KMS-11 (cell line): Measurements from ENCODE around the gene EIF2B5.
A peak's percentile ranks its signal among the peaks of the same experiment; 100 is the strongest.
"Not testable (repeated sequence)": the region's sequence is repeated elsewhere in the genome, so short reads cannot be mapped to it uniquely, and the experiment has no call there.

Experiments
- H2AFZ ChIP-seq: fragments of 200-600 bp; sonication (generic); 2 replicates; pipeline ENCODE4 v1.6.1; 2016; ENCODE audit warnings: antibody characterized with exemption, mixed run types, low read depth
- H3K27ac ChIP-seq: fragments of 200-600 bp; sonication (generic); 2 replicates; pipeline ENCODE4 v1.6.1; 2016; ENCODE audit warnings: mild to moderate bottlenecking, mixed run types
- H3K27me3 ChIP-seq: fragments of 200-600 bp; sonication (generic); 2 replicates; pipeline ENCODE4 v1.6.1; 2017; ENCODE audit warnings: mild to moderate bottlenecking, low read depth, mixed run types, moderate library complexity; ENCODE audit not compliant: insufficient read depth
- H3K36me3 ChIP-seq: fragments of 200-600 bp; sonication (generic); 2 replicates; pipeline ENCODE4 v1.6.1; 2017; ENCODE audit warnings: mild to moderate bottlenecking, mixed run types; ENCODE audit not compliant: insufficient read depth
- H3K4me1 ChIP-seq: fragments of 200-600 bp; sonication (generic); 2 replicates; pipeline ENCODE4 v1.6.1; 2016; ENCODE audit warnings: mild to moderate bottlenecking, low read depth, mixed run types; ENCODE audit not compliant: poor library complexity, severe bottlenecking
- H3K4me2 ChIP-seq: fragments of 200-600 bp; sonication (generic); 2 replicates; pipeline ENCODE4 v1.7.0; 2016; ENCODE audit warnings: mild to moderate bottlenecking, mixed run types
- H3K4me3 ChIP-seq: fragments of 200-600 bp; sonication (generic); IDR thresholded peaks from 2 replicates; pipeline ENCODE4 v1.6.1; 2017; ENCODE audit warnings: low read depth, low read length, mixed read lengths; ENCODE audit not compliant: insufficient read depth
- H3K79me2 ChIP-seq: fragments of 200-600 bp; sonication (generic); 2 replicates; pipeline ENCODE4 v1.6.1; 2016; ENCODE audit warnings: low read depth, mixed run types; ENCODE audit not compliant: insufficient read depth
- H3K9ac ChIP-seq: fragments of 200-600 bp; sonication (generic); 2 replicates; pipeline ENCODE4 v1.6.1; 2016; ENCODE audit warnings: mild to moderate bottlenecking, mixed run types
- H4K20me1 ChIP-seq: fragments of 200-600 bp; sonication (generic); 2 replicates; pipeline ENCODE4 v1.6.1; 2016; ENCODE audit warnings: mild to moderate bottlenecking, mixed run types; ENCODE audit not compliant: insufficient read depth
- TF ChIP-seq, protein P1 (sequence below): fragments of 200-600 bp; sonication (generic); conservative IDR thresholded peaks from 2 replicates; pipeline ENCODE4 v1.6.1; 2017; ENCODE audit warnings: low read depth, mild to moderate bottlenecking, antibody characterized with exemption, low read length, moderate library complexity, mixed read lengths

The EIF2B5 gene

DNA sequence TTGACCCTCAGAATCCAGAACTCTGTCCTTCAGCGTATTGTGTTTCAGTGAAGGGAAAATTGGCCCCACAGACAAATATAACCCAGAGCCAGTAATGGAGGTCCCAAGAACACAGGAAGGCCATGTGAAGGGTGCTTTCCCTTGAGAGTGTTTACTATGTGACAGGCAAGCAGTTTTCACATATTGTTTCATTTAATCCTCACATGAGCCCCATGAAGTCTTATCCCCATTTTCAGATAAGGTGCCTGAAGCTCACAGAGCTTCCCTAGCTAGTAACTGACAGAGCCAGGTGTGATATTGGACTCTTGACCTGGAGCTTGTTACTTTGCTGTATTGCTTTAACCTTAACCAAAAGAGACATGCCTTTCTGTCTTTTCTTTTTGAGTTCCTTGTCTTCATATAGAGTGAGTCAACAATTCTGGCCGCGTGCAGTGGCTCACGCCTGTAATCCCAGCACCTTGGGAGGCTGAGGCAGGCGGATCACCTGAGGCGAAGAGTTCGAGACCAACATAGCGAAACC is 10.7 kb downstream of the EIF2B5 start:
- H3K9ac ChIP-seq = no peak overlapping the region
- no peaks in the 10 kb centered on the region for H4K20me1 ChIP-seq
- H3K27me3 ChIP-seq = no peaks in the 10 kb centered on the region
- no peaks in the 10 kb centered on the region for H3K4me1 ChIP-seq
- 0 out of 2 replicates have a peak, but pooled peaks cover 7% of the 10 kb centered on the region for H3K79me2 ChIP-seq
- H3K27ac ChIP-seq = no peak overlapping the region
- peaks cover 14% of the 10 kb centered on the region; the same call in 1 of the 2 replicates for H3K36me3 ChIP-seq
- no peak overlapping the region for H3K4me2 ChIP-seq
- no peak overlapping the region for H3K4me3 ChIP-seq
- TF ChIP-seq, protein P1, sequence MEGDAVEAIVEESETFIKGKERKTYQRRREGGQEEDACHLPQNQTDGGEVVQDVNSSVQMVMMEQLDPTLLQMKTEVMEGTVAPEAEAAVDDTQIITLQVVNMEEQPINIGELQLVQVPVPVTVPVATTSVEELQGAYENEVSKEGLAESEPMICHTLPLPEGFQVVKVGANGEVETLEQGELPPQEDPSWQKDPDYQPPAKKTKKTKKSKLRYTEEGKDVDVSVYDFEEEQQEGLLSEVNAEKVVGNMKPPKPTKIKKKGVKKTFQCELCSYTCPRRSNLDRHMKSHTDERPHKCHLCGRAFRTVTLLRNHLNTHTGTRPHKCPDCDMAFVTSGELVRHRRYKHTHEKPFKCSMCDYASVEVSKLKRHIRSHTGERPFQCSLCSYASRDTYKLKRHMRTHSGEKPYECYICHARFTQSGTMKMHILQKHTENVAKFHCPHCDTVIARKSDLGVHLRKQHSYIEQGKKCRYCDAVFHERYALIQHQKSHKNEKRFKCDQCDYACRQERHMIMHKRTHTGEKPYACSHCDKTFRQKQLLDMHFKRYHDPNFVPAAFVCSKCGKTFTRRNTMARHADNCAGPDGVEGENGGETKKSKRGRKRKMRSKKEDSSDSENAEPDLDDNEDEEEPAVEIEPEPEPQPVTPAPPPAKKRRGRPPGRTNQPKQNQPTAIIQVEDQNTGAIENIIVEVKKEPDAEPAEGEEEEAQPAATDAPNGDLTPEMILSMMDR = no peak
- H2AFZ ChIP-seq = no peak overlapping the region

GRCh38 chr3:184148076-184148475 is 12.9 kb downstream of the EIF2B5 start:
- Histone ChIP-seq H3K36me3 (peaks cover 14% of the 10 kb centered on the region; the same call in 1 of the 2 replicates), H3K4me1 (no peaks in the 10 kb centered on the region), H3K79me2 (no peaks in the 10 kb centered on the region), H3K4me2 (no peak overlapping the region), H3K9ac (no peak overlapping the region), H4K20me1 (no peaks in the 10 kb centered on the region), H3K4me3 (no peak overlapping the region), H3K27me3 (no peaks in the 10 kb centered on the region), H3K27ac (no peak overlapping the region), H2AFZ (no peak overlapping the region)
- TF ChIP-seq, protein P1 = no peak

DNA sequence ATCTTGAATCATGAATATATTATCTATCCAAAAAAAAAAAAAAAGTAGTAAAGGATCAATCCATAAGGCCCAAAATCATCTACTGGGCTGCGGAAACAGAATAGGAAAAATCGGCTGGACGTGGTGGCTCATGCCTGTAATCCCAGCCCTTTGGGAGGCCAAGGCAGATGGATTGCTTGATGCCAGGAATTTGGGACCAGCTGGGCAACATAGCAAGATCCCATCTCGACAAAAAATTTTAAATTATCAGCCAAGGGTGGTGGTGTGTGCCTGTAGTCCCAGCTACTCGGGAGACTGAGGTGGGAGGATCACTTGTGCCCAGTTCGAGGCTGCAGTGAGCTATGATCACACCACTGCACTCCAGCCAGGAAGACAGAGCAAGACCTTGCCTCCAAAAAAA is 14.0 kb downstream of the EIF2B5 start:
- Histone ChIP-seq H2AFZ (no peak overlapping the region), H3K36me3 (peaks cover 5% of the 10 kb centered on the region; the same call in 1 of the 2 replicates), H4K20me1 (no peaks in the 10 kb centered on the region), H3K4me1 (no peaks in the 10 kb centered on the region), H3K9ac (no peak overlapping the region), H3K27ac (no peak overlapping the region), H3K79me2 (no peaks in the 10 kb centered on the region), H3K27me3 (no peaks in the 10 kb centered on the region), H3K4me3 (no peak overlapping the region), H3K4me2 (no peak overlapping the region)
- TF ChIP-seq, protein P1 = no peak

GRCh38 chr3:184149770-184150169 is 14.6 kb downstream of the EIF2B5 start:
- not testable (repeated sequence) for H3K27me3 ChIP-seq, H3K4me2 ChIP-seq, H2AFZ ChIP-seq, H4K20me1 ChIP-seq, H3K9ac ChIP-seq, H3K4me3 ChIP-seq, H3K36me3 ChIP-seq, H3K4me1 ChIP-seq, H3K27ac ChIP-seq, H3K79me2 ChIP-seq

DNA sequence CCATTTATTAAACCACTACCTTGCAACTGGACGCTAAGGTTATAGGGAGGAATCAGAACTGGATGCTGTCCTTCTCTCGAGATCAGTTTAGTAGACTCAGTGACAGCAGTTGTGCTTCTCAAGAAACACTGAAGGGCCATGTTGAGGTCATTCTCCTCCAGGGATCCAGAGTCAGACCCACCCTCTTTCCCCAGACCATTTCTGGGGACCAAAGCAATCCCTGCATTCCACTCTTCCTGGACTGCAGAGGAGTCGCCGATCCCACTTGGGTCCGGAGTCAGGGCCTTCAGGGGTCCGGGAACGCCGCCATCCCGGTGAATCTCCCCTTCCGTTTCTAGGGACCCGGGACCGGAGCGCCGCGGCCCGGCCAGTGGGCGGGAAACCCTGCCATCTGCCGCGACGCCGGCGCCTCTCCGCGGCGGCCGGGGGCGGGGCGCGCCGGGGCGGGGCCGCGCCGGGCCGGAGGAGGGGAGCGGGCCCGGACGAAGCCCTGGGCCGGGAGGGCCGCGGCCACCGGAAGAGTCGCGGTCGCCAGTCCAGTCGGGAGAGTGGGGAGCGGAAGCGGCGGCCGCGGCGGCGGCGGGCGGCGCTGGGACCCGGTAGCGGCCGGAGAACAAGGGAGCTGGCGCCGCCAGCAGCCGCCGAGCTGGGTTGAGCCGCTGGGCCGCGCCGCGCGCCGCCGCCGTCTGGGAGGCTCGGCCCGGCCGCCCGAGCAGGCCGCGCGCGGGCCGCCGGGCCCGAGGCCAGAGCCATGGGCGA is 19.9 kb downstream of the EIF2B5 start, which contains the start of gene DVL3:
Gene DVL3, plus strand, starts transcription at position 493 of the 759 bp plus-strand sequence. Its CDS starts 259 bp downstream, at position 752.
- no peaks in the 10 kb centered on the region for H3K36me3 ChIP-seq
- H3K4me2 ChIP-seq = peak within 1 kb of the TSS; percentile 77
- H3K27me3 ChIP-seq = no peaks in the 10 kb centered on the region
- H4K20me1 ChIP-seq = no peaks in the 10 kb centered on the region
- peak within 1 kb of the TSS; percentile 85 for H2AFZ ChIP-seq
- peaks cover 20% of the 10 kb centered on the region for H3K4me1 ChIP-seq
- TF ChIP-seq, protein P1 = no peak
- peaks cover 32% of the 10 kb centered on the region for H3K79me2 ChIP-seq
- peak within 1 kb of the TSS; percentile 88 for H3K4me3 ChIP-seq
- H3K9ac ChIP-seq = peak within 1 kb of the TSS; percentile 65
- peak within 1 kb of the TSS; percentile 49; the same call in 1 of the 2 replicates for H3K27ac ChIP-seq
